Peyer's patch (tissue), 4 donors: ENCODE measurements around the gene HSP90AB1. TPM values are rescaled to one million over a fixed set of nuclear protein-coding genes. Genes with fewer than 3 reads are reported as not detected.

Source experiments
- DNase-seq, 3 donors: peaks; one replicate each; pipeline ENCODE4 v3.0.0-alpha.2; 2017 to 2019
- H3K27ac ChIP-seq, 4 donors: fragments of 200-600 bp; sonication (generic); one replicate each; pipeline ENCODE4 v1.5.1; 2016 to 2019
- H3K27me3 ChIP-seq, 2 donors: fragments of 200-600 bp; sonication (generic); one replicate each; pipeline ENCODE4 v1.5.1; 2019
- H3K36me3 ChIP-seq, 3 donors: fragments of 200-600 bp; sonication (generic); one replicate each; pipeline ENCODE4 v1.5.1; 2016 to 2019
- H3K4me1 ChIP-seq, 4 donors: fragments of 200-600 bp; sonication (generic); one replicate each; pipeline ENCODE4 v1.5.1; 2016 to 2019
- H3K4me3 ChIP-seq, 4 donors: fragments of 200-600 bp; sonication (generic); 1 replicate in 3 of 4; 2 replicates in 1 of 4; pipeline ENCODE4 v1.5.1; 2016 to 2019; ENCODE audit warnings: mild to moderate bottlenecking in 1 of 4
- H3K9me3 ChIP-seq, 4 donors: fragments of 200-600 bp; sonication (generic); one replicate each; pipeline ENCODE4 v1.5.1; 2016 to 2019; ENCODE audit warnings: mild to moderate bottlenecking in 1 of 4
- POLR2A ChIP-seq, 2 donors: fragments of 450-650 bp; IDR thresholded peaks; one replicate each; pipeline ENCODE4 v1.5.1; 2017; ENCODE audit warnings: antibody characterized with exemption in 2 of 2, mild to moderate bottlenecking in 2 of 2, moderate library complexity in 2 of 2
- small RNA-seq, 2 donors: library from RNA; depleted of rRNA; stranded (forward); fragments of <200 nt; gene quantifications; one replicate each; pipeline ENCODE3, GENCODE V24; 2016
- total RNA-seq, 4 donors: library from RNA; depleted of rRNA; stranded (reverse); fragments of >200 nt; gene quantifications; one replicate each; pipeline ENCODE4 v1.1.0, GENCODE V29; 2016
- TF ChIP-seq, protein P1 (sequence below), 6 experiments: fragments of 450-650 bp in 4 of 6; fragments of 200-600 bp in 2 of 6; sonication (generic) in 1 of 6; IDR thresholded peaks; one replicate each; pipeline ENCODE4 v1.5.1; 2017 to 2019; ENCODE audit warnings: antibody characterized with exemption in 6 of 6, mild to moderate bottlenecking in 3 of 6, moderate library complexity in 1 of 6

The HSP90AB1 gene
- total RNA-seq, 4 donors from 2014 or later = 181 to 330 (median 254) TPM

DNA sequence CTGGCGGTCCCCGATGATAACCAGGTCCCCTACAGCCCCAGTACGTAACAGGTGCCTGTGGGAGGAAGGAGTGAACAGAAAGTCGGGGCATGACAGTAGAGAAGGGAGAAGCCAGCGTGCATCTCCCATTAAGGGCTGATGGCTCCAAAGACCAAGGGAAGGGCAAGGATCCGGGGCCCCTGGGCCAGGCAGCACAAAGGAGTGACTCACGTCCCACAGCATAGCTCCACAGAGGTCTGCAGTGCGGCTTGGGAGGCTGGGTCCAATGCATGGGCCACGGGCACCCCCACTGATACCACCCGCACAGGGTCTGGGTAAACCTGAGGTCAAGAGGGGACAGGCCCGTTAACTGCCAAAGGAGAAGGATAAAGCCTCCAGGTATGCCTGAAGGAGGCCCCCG is 56.0 kb downstream of the HSP90AB1 start:
- no peak for TF ChIP-seq POLR2A (IDR thresholded peaks at IDR 0.05)
- TF ChIP-seq, protein P1, sequence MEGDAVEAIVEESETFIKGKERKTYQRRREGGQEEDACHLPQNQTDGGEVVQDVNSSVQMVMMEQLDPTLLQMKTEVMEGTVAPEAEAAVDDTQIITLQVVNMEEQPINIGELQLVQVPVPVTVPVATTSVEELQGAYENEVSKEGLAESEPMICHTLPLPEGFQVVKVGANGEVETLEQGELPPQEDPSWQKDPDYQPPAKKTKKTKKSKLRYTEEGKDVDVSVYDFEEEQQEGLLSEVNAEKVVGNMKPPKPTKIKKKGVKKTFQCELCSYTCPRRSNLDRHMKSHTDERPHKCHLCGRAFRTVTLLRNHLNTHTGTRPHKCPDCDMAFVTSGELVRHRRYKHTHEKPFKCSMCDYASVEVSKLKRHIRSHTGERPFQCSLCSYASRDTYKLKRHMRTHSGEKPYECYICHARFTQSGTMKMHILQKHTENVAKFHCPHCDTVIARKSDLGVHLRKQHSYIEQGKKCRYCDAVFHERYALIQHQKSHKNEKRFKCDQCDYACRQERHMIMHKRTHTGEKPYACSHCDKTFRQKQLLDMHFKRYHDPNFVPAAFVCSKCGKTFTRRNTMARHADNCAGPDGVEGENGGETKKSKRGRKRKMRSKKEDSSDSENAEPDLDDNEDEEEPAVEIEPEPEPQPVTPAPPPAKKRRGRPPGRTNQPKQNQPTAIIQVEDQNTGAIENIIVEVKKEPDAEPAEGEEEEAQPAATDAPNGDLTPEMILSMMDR (IDR thresholded peaks at IDR 0.05) = no peak

More for the DNA sequence above, 56.0 kb downstream of the HSP90AB1 start:
- no peak overlapping the region for H3K27ac ChIP-seq
- peak in 1 of 3 donors; percentile 40 for DNase-seq
- H3K27me3 ChIP-seq = no peaks in the 10 kb centered on the region
- H3K36me3 ChIP-seq = peaks cover 0 to 76% (median 0%) of the 10 kb centered on the region in 3 donors
- no peaks in the 10 kb centered on the region for H3K9me3 ChIP-seq
- H3K4me3 ChIP-seq = no peak overlapping the region
- peaks cover 0 to 4% (median 2%) of the 10 kb centered on the region in 4 donors for H3K4me1 ChIP-seq

Small RNAs within 50 kb of the gene (small RNA-seq; reads per million reads assigned to genes)
- 0 reads per million in 2 donors for gene RN7SL811P

Other genes with a start within 250 kb of the HSP90AB1 start
- gene MRPL14, start 119.6 kb upstream of the HSP90AB1 start, total RNA-seq = 10 to 100 TPM; 35.5 to 51.1 (median 42.6) TPM
- gene TMEM63B, start 119.5 kb upstream of the HSP90AB1 start, total RNA-seq = 10 to 100 TPM; 56.9 to 92.1 (median 81.9) TPM
- gene CAPN11, start 88.3 kb upstream of the HSP90AB1 start, total RNA-seq = 10 to 100 TPM in 1 of 4 donors, 1 to 10 TPM in 1, under 1 TPM in 1, not detected in 1; 0.67 to 16.5 (median 4.9) TPM
- gene MYMX, start 30.2 kb upstream of the HSP90AB1 start, total RNA-seq = not detected
- 10 to 100 TPM in 3 of 4 donors, 1 to 10 TPM in 1; 4.4 to 25.6 (median 19.5) TPM for gene SLC29A1, start 23.5 kb upstream of the HSP90AB1 start, total RNA-seq
- 10 to 100 TPM; 10.7 to 35.2 (median 26.5) TPM for gene SLC35B2, start 10.4 kb downstream of the HSP90AB1 start, total RNA-seq
- 10 to 100 TPM; 16.9 to 36.3 (median 24.9) TPM for gene NFKBIE, start 18.4 kb downstream of the HSP90AB1 start, total RNA-seq
- under 1 TPM in 2 of 4 donors, not detected in 2; 0.27 to 0.57 TPM for gene TMEM151B, start 23.3 kb downstream of the HSP90AB1 start, total RNA-seq
- 10 to 100 TPM; 31.5 to 54.7 (median 37.6) TPM for gene AARS2, start 66.2 kb downstream of the HSP90AB1 start, total RNA-seq
- gene SPATS1, start 95.5 kb downstream of the HSP90AB1 start, total RNA-seq = not detected
- gene CDC5L, start 140.6 kb downstream of the HSP90AB1 start, total RNA-seq = 10 to 100 TPM in 3 of 4 donors, 1 to 10 TPM in 1; 9.9 to 23.1 (median 15.3) TPM